IPS DF 4.7 (cell line): Measurements from ENCODE around the gene UGT2A3.
A peak's percentile ranks its signal among the peaks of the same experiment; 100 is the strongest.

Experiments used
- DNase-seq: peaks from one replicate; pipeline ENCODE4 v3.0.0-alpha.2; 2013; ENCODE audit warnings: low spot score; ENCODE audit errors: extremely low read depth

Gene UGT2A3

GRCh38 chr4:68912807-68913206 lies 38.8 kb downstream of the UGT2A3 start:
- no peak for DNase-seq

DNA sequence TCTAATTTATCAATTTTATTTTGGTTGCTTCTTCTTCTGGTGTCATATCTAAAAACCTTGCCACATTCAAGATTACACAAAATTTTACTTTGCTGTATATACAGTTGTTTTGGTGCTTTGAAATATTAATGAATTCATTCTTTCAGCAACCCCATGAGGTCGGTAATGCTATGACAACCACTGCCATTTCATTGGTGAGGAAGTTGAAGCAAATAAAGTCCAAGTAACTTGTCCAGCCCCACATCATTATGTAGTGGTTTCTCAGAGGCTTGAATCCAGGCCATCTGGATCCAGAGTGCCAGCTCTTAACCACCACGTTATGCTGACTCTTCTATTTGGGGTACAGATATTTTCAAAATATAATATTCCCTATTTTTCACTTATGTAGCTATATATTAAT lies 42.2 kb downstream of the UGT2A3 start:
- DNase-seq, result no peak

DNA sequence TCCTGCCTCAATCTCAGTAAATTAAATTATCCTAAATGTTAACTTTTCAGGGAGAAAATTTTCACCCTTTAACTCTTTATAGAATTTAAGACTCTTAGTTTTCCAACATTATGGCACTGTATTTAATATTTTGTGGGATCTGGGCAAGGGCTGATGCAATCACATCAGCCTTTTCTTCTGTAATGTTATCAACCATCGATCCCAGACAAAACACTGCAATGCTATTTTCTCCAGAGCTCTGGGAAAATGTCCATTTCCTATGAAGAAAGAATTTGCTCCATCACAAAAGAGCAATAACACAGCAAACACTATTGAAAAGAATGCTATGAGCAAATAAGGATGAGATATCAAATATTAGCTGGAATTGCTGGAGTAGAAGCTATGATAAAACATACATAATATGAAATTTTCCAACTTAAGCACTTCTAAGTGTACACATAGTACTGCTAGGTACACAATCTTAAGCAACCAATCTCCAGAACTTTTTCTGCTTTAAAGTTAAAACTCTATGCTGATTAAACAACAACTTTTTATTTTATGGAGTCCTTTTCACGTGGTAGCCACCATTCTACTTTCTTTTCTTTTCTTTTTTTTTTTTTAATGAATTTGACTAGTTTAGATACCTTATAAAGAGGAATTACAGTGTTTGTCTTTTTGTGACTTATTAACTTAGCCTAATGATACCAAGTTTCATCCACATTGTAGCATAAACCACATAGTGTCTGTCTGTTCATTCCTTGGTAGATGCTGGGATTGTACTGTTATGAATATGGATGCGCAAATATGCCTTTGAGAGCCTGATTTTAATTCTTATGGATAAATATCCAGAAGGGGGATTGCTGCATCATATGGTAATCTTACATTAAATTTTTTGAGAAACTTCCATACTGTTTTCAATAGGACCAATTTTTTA lies 43.6 kb downstream of the UGT2A3 start:
- no peak for DNase-seq

DNA sequence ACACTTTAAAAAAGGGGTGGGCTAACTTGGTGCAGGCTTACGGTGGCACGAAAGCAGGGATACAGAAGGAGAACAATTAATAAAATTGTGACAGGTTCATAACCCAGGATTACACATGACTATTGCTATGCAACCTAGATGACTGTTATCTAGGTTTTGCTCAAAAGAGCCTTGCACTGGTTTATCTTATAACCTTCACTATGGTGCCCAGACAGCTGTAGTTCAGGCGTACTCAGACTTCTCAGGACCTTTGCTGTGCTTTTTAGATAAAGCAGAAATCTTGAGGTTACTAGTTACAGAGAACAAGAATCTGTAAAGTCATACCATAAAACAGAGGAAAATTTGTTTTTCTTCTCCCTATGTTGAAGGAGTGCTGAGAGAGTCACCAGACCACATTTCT lies 44.4 kb downstream of the UGT2A3 start:
- DNase-seq, result no peak

GRCh38 chr4:68906780-68907137 lies 44.8 kb downstream of the UGT2A3 start:
- no peak for DNase-seq

- peak; percentile 41 for DNase-seq
Observed at GRCh38 chr4:68905939-68906779, 45.4 kb downstream of the UGT2A3 start.

- no peak for DNase-seq
Observed at GRCh38 chr4:68905598-68905938, 46.0 kb downstream of the UGT2A3 start.

GRCh38 chr4:68904786-68905185 lies 46.8 kb downstream of the UGT2A3 start:
- no peak for DNase-seq

- DNase-seq, result no peak
Observed at GRCh38 chr4:68896749-68897148, 54.9 kb downstream of the UGT2A3 start.

- DNase-seq, result no peak
Observed at GRCh38 chr4:68895561-68896198, 55.9 kb downstream of the UGT2A3 start.

DNA sequence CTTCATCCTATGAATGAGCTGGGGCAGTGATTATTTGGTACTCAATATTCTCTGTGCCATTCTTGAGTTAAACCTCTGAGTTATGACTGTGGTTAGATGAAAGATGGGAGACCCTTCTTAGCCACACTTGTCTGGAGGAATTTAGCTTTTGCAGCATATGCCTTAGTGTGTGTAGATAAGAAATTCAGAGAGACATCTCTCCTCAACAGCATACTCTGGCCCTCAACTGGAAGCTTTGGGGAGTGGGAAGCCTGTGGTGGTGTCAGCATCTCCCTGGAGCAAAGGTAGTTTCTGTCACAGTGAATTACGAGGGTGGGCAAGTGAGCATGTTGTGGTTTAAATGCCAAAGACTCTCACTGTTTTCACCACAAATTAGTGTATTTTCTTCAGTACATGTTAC lies 58.7 kb downstream of the UGT2A3 start:
- DNase-seq, result no peak

- no peak for DNase-seq
Observed at GRCh38 chr4:68891678-68892077, 59.9 kb downstream of the UGT2A3 start.

DNA sequence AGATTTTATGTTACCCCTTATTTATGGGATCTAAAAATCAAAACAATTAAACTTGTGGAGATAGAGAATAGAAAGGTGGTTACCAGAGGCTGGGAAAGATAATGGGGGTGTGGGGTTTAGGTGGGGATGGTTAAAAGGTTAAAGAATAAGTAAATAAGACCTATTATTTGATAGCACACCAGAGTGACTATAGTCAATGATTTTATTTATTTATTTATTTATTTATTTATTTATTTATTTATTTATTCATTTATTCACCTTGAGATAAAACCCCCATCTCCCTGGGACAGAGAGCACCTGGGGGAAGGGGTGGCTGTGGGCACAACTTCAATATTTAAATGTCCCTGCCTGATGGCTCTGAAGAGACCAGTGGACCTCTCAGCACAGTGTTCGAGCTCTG lies 66.1 kb downstream of the UGT2A3 start:
- no peak for DNase-seq

DNA sequence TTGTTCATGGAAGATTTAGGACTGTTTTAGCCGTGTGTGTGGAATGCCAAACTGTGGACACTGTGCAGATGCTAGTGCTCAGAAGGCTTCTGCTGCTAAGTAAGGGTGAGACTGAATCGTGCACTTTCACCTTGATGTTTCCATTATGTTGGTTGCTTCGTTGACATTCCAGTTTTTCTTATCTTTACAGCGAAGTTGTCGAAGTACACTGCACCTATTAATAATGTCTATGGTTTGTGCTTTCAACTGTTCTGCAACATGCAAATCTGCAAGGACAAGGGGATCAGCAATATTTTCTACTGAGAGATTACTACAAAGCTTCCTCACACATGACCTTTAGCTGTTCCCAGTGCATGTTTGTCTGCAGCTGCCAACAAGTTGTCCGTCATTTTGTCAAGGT lies 67.7 kb downstream of the UGT2A3 start:
- DNase-seq, result no peak
